ENCODE results near the gene CIZ1. TPM values are rescaled to one million over a fixed set of nuclear protein-coding genes. Genes with fewer than 3 reads are reported as not detected.

Gene CIZ1
- total RNA-seq, 2 donors from 2014 or later, result 97.5 to 97.7 TPM

DNA sequence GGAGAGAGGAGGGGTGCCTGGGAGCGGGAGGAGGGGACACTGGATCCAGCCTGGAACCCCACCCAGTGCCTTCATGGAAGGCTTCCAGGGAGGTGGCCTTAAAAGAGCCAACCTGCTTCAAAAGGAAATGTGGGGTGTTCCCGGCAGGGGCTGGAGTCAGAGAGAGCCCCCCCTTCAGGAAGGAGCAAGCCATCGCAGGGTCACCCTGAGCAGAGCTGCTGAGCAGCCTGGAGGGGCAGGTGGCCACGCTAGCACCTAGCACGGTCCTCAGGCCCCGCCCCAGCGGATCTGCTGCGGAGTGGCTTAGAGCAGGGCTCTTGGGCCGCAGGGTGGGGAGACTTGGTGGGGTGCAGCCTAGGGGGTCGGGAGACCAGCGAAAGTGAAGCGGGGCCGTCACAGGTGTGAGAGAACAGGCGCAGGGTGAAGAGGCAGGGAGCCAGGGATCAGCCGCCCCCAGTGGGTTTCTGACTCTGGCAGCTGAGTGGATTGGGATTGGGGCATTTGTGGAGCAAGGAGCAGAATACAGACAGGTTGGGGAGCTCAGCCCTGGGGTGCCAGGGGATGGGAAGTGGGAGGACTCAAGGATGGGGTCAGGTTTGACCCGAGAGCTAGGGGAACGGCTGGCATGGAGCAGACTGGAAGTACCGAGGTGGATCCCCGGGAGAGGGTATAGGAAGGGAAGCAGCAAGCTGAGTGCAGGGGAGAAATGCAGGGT, 40.6 kb downstream of the CIZ1 start:
- Histone ChIP-seq H3K36me3 (no peaks in the 10 kb centered on the region), H3K27me3 (no peaks in the 10 kb centered on the region), H3K9me3 (no peaks in the 10 kb centered on the region), H3K9ac (ENCODE audit: low read depth in 2 of 2, low read length in 2 of 2) (peak overlapping the region in 1 of 2 donors; percentile 83), H3K4me3 (no peak overlapping the region), H3K27ac (peak overlapping the region; percentile 95), H3K4me1 (peaks cover 4% of the 10 kb centered on the region)
- TF ChIP-seq, protein P1, sequence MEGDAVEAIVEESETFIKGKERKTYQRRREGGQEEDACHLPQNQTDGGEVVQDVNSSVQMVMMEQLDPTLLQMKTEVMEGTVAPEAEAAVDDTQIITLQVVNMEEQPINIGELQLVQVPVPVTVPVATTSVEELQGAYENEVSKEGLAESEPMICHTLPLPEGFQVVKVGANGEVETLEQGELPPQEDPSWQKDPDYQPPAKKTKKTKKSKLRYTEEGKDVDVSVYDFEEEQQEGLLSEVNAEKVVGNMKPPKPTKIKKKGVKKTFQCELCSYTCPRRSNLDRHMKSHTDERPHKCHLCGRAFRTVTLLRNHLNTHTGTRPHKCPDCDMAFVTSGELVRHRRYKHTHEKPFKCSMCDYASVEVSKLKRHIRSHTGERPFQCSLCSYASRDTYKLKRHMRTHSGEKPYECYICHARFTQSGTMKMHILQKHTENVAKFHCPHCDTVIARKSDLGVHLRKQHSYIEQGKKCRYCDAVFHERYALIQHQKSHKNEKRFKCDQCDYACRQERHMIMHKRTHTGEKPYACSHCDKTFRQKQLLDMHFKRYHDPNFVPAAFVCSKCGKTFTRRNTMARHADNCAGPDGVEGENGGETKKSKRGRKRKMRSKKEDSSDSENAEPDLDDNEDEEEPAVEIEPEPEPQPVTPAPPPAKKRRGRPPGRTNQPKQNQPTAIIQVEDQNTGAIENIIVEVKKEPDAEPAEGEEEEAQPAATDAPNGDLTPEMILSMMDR (IDR thresholded peaks at IDR 0.05), result no peak
- intact Hi-C loops (cut with DNase I), result no loop called here
- peak; percentile 77 for DNase-seq

DNA sequence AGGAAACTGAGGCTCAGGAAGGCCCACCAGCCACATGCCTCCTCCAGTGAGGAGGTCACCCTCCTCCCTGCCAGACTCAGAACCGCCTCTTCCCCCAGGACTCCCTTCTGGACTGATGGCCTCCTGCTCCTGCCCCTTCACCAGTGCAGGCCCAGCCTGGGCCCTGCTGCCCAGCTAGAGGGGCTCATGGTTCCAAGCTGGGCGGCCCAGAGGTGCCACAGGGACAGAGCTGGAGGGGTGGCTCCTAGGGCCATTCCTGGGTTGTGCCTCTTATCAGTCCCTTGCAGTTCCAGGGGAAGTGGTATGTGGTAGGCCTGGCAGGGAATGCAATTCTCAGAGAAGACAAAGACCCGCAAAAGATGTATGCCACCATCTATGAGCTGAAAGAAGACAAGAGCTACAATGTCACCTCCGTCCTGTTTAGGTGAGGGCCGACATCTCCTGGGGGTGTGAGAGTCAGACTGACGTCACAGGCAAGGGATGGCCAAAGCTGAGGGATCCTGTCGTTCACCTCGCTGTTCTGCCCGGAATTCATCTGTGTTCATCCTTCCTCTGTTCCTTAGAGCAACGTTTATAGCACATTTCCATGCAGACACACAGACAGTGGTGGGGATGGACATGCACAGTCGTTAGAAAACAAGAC, 41.3 kb downstream of the CIZ1 start:
- Histone ChIP-seq H3K27me3 (no peaks in the 10 kb centered on the region), H3K27ac (peak overlapping the region; percentile 95), H3K9ac (ENCODE audit: low read depth in 2 of 2, low read length in 2 of 2) (peak overlapping the region in 1 of 2 donors; percentile 83), H3K36me3 (no peaks in the 10 kb centered on the region), H3K4me1 (peaks cover 4% of the 10 kb centered on the region), H3K4me3 (peak overlapping the region; percentile 14), H3K9me3 (no peaks in the 10 kb centered on the region)
- intact Hi-C loops (cut with DNase I), result no loop called here
- no peak for DNase-seq
- TF ChIP-seq, protein P1 (IDR thresholded peaks at IDR 0.05), result no peak

DNA sequence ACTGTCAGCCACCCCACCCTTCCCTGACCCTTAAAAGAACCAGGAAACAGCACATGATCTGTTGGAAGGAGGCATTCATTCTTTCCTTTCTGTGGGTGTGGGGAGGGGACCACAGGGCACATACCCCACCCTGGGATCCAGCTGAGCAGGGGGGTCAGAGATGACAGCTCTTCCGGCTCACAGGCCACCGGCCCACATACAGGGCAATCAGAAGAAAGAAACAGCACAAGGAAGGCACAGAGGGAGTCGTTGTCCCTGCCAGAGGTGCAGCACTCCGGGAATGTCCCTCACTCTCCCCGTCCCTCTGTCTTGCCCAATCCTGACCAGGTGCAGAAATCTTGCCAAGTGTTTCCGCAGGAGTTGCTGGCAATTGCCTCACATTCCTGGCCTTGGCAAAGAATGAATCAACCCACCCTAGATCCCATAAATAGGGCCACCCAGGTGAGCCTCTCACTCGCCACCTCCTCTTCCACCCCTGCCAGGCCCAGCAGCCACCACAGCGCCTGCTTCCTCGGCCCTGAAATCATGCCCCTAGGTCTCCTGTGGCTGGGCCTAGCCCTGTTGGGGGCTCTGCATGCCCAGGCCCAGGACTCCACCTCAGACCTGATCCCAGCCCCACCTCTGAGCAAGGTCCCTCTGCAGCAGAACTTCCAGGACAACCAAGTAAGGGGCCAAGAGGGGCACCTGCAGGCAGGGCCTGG, 42.2 kb downstream of the CIZ1 start, which contains the start of gene LCN2:
TSS of gene LCN2 (plus strand) at position 453 of the 701 bp plus-strand sequence. CDS start at position 526, 73 bp downstream.
- Histone ChIP-seq H3K27ac (peak within 1 kb of the TSS; percentile 95), H3K4me1 (peaks cover 4% of the 10 kb centered on the region), H3K9me3 (no peaks in the 10 kb centered on the region), H3K27me3 (no peaks in the 10 kb centered on the region), H3K9ac (ENCODE audit: low read depth in 2 of 2, low read length in 2 of 2) (peak within 1 kb of the TSS; percentile 73 to 83), H3K4me3 (peak within 1 kb of the TSS; percentile 14), H3K36me3 (no peaks in the 10 kb centered on the region)
- TF ChIP-seq, protein P1 (IDR thresholded peaks at IDR 0.05), result no peak
- DNase-seq, result peak; percentile 83
- intact Hi-C loops (cut with DNase I), result no loop called here

DNA sequence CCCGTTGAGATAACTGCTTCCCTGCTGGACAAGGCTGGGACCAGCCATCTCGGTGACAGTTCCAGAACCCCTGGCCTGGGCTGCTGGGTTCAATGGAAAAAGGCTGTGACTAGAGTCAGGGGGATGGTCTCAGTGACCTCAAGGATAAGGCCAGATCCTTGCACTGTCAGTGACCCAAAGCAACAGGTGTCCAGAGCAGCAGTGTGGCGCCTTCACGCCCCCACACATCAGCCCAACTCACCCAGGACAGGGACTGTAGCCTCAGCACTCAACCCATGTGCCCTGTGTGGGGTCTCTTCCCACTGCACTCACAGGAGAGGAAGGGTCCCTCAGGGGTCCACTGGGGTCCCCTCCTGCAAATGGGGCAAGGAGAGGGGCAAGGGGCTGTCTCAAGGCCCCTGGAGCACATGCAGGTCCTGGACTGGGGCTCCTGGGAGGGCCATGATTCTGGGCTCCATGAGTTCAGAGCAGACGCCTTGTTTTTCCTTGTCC, 42.8 kb downstream of the CIZ1 start:
- Histone ChIP-seq H3K9me3 (no peaks in the 10 kb centered on the region), H3K4me1 (peaks cover 9% of the 10 kb centered on the region), H3K27ac (peak overlapping the region; percentile 95), H3K36me3 (no peaks in the 10 kb centered on the region), H3K4me3 (no peak overlapping the region), H3K9ac (ENCODE audit: low read depth in 2 of 2, low read length in 2 of 2) (peak overlapping the region; percentile 73 to 83), H3K27me3 (no peaks in the 10 kb centered on the region)
- DNase-seq, result no peak
- TF ChIP-seq, protein P1 (IDR thresholded peaks at IDR 0.05), result no peak
- intact Hi-C loops (cut with DNase I), result no loop called here

DNA sequence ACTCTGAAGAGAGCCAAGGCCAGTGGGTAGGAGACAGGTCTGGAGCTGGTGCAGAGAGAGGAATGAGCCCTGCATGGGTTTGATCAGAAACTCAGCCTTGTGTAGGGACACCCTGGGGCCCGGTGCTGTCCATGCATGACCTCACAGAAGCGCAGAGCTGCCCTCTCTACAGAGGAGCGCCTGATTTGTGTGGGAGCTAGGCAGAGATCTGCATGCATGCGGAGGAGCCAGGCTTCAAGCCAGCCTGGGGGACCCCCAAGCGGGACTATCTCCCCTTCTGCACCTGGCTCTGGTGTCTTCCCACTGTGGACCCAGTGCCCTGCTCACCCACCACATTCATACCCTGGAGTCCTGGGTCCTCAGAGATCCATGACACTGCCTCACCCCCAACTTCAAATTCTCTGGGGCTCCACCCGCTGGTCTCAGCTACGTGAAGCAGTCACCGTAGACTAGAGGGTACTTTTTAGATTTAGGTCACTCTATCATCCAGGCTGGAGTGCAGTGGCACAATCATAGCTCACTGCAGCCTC, 44.7 kb downstream of the CIZ1 start:
- Histone ChIP-seq H3K9me3 (no peaks in the 10 kb centered on the region), H3K27me3 (no peaks in the 10 kb centered on the region), H3K9ac (ENCODE audit: low read depth in 2 of 2, low read length in 2 of 2) (no peak overlapping the region), H3K27ac (no peak overlapping the region), H3K36me3 (no peaks in the 10 kb centered on the region), H3K4me1 (peaks cover 9% of the 10 kb centered on the region), H3K4me3 (no peak overlapping the region)
- intact Hi-C loops (cut with DNase I), result no loop called here
- DNase-seq, result no peak
- TF ChIP-seq, protein P1 (IDR thresholded peaks at IDR 0.05), result no peak
